Panc1 (cell line): ENCODE data around the gene GCK.

Source experiments
- POLR2AphosphoS5 ChIP-seq: IDR thresholded peaks from 2 replicates; pipeline ENCODE4 v1.6.1; 2012; ENCODE audit warnings: mild to moderate bottlenecking, low read depth, low read length, moderate library complexity
- REST ChIP-seq, 2 experiments: IDR thresholded peaks; 2 replicates each; pipeline ENCODE4 v1.6.1; 2011 to 2012; ENCODE audit warnings: low read depth in 2 of 2, control low read depth in 1 of 2, low read length in 1 of 2, mild to moderate bottlenecking in 1 of 2, moderate library complexity in 1 of 2; ENCODE audit not compliant: insufficient read depth in 1 of 2
- SIN3A ChIP-seq: IDR thresholded peaks from 2 replicates; pipeline ENCODE4 v1.6.1; 2012; ENCODE audit warnings: low read depth, mild to moderate bottlenecking, low read length, moderate library complexity, borderline replicate concordance; ENCODE audit not compliant: insufficient read depth
- TCF7L2 ChIP-seq: IDR thresholded peaks from 2 replicates; pipeline ENCODE4 v1.6.1; 2011; ENCODE audit warnings: mild to moderate bottlenecking, low read depth, low read length, inconsistent platforms
- TF ChIP-seq, protein P1 (sequence below): fragments of 450-650 bp; IDR thresholded peaks from 2 replicates; pipeline ENCODE4 v1.5.1; 2017; ENCODE audit warnings: mild to moderate bottlenecking

DNA sequence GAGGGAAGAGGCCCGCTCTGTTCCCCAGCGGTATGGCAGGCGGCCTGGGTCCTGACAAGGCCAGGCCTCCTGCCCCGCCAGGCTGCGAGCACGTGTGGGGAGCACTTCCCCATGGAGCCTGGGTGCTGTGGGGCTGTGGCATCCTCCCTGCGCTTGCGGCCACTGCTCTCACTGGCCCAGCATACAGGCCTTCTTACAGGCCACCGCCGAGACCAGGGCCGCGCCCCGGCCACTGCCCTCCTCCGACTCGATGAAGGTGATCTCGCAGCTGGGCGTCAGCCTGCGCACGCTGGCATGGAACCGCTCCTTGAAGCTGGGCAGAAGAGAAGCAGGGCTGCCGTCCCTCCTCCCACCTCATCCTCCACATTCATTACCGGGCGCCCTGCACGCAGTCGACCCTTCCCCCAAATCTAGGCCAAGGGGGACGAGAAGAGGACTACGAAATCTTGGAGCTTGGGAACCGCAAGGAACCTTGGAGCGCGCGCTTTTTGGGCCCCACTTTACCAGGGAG lies 44.2 kb downstream of the GCK start:
- TF ChIP-seq, protein P1, sequence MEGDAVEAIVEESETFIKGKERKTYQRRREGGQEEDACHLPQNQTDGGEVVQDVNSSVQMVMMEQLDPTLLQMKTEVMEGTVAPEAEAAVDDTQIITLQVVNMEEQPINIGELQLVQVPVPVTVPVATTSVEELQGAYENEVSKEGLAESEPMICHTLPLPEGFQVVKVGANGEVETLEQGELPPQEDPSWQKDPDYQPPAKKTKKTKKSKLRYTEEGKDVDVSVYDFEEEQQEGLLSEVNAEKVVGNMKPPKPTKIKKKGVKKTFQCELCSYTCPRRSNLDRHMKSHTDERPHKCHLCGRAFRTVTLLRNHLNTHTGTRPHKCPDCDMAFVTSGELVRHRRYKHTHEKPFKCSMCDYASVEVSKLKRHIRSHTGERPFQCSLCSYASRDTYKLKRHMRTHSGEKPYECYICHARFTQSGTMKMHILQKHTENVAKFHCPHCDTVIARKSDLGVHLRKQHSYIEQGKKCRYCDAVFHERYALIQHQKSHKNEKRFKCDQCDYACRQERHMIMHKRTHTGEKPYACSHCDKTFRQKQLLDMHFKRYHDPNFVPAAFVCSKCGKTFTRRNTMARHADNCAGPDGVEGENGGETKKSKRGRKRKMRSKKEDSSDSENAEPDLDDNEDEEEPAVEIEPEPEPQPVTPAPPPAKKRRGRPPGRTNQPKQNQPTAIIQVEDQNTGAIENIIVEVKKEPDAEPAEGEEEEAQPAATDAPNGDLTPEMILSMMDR, result no peak
- no peak for TF ChIP-seq POLR2AphosphoS5
- no peak for TF ChIP-seq SIN3A
- TF ChIP-seq REST (IDR thresholded peaks at IDR 0.05; ENCODE audit: insufficient read depth in 1 of 2, low read depth in 2 of 2, low read length in 1 of 2), result no peak
- no peak for TF ChIP-seq TCF7L2
